Neural cell (in vitro differentiated cells): ENCODE data around the gene DYNC2H1. TPM values are rescaled to one million over a fixed set of nuclear protein-coding genes. Genes with fewer than 3 reads are reported as not detected.

Experiments
- H2AFZ ChIP-seq: fragments of 200-600, 300-800 bp; sonication (generic), shearing (Covaris generic); 2 replicates; pipeline ENCODE4 v1.6.0; 2014; ENCODE audit warnings: low read depth, mild to moderate bottlenecking, antibody characterized with exemption, low read length, moderate library complexity
- H3F3A ChIP-seq: fragments of 200-600 bp; shearing (Covaris generic); 2 replicates; pipeline ENCODE4 v1.6.1; 2016; ENCODE audit warnings: mild to moderate bottlenecking, moderate library complexity, mixed read lengths, antibody characterized with exemption, low read length; ENCODE audit not compliant: insufficient read depth, poor library complexity, severe bottlenecking
- H3K27ac ChIP-seq: fragments of 200-600, 300-800 bp; sonication (generic), shearing (Covaris generic); 2 replicates; pipeline ENCODE4 v1.5.1; 2014; ENCODE audit warnings: mild to moderate bottlenecking, low read length, moderate library complexity
- H3K27me3 ChIP-seq: fragments of 300-800, 200-600 bp; sonication (generic), shearing (Covaris generic); 2 replicates; pipeline ENCODE4 v1.6.0; 2014; ENCODE audit warnings: mild to moderate bottlenecking, low read depth, low read length, moderate library complexity; ENCODE audit not compliant: insufficient read depth
- H3K36me3 ChIP-seq: fragments of 300-800, 200-600 bp; sonication (generic), shearing (Covaris generic); 2 replicates; pipeline ENCODE4 v1.5.1; 2014; ENCODE audit warnings: mild to moderate bottlenecking, antibody characterized with exemption, low read length, moderate library complexity; ENCODE audit not compliant: insufficient read depth
- H3K4me2 ChIP-seq: fragments of 300-800, 200-600 bp; sonication (generic), shearing (Covaris generic); 2 replicates; pipeline ENCODE4 v1.6.0; 2014; ENCODE audit warnings: mild to moderate bottlenecking, low read length
- H3K4me3 ChIP-seq: fragments of 300-800, 200-600 bp; sonication (generic), shearing (Covaris generic); 2 replicates; pipeline ENCODE4 v1.5.1; 2014; ENCODE audit warnings: mild to moderate bottlenecking, low read length, moderate library complexity
- H3K79me2 ChIP-seq: fragments of 200-600 bp; shearing (Covaris generic); replicated peaks from 2 replicates; pipeline ENCODE4 v1.6.0; 2014; ENCODE audit warnings: mild to moderate bottlenecking, low read length, moderate library complexity; ENCODE audit not compliant: insufficient read depth
- H3K9ac ChIP-seq: fragments of 300-800, 200-600 bp; sonication (generic), shearing (Covaris generic); 2 replicates; pipeline ENCODE4 v1.6.1; 2016; ENCODE audit warnings: mild to moderate bottlenecking, low read length, mixed read lengths
- H3K9me2 ChIP-seq: fragments of 200-600 bp; shearing (Covaris generic); 2 replicates; pipeline ENCODE4 v1.6.1; 2016; ENCODE audit warnings: mild to moderate bottlenecking, low read length, mixed read lengths; ENCODE audit not compliant: insufficient read depth
- H3K9me3 ChIP-seq: fragments of 200-600, 300-800 bp; sonication (generic), shearing (Covaris generic); 2 replicates; pipeline ENCODE4 v1.6.1; 2016; ENCODE audit warnings: mild to moderate bottlenecking, mixed run types, low read length, moderate library complexity, mixed read lengths
- H4K20me1 ChIP-seq: fragments of 200-600 bp; shearing (Covaris generic); 2 replicates; pipeline ENCODE4 v1.6.1; 2016; ENCODE audit warnings: mild to moderate bottlenecking, mixed run types; ENCODE audit not compliant: insufficient read depth
- EP300 ChIP-seq: fragments of 450-650 bp; conservative IDR thresholded peaks from 2 replicates; pipeline ENCODE4 v1.6.1; 2014; ENCODE audit warnings: antibody characterized with exemption, mild to moderate bottlenecking, moderate library complexity; ENCODE audit not compliant: poor library complexity, severe bottlenecking
- EZH2 ChIP-seq: fragments of 200-600, 300-800 bp; shearing (Covaris generic), sonication (generic); IDR thresholded peaks from 2 replicates; pipeline ENCODE4 v1.6.1; 2014; ENCODE audit warnings: antibody characterized with exemption, low read length, borderline replicate concordance, mild to moderate bottlenecking; ENCODE audit not compliant: insufficient read depth, poor library complexity, severe bottlenecking
- MXI1 ChIP-seq: fragments of 450-650 bp; conservative IDR thresholded peaks from 2 replicates; pipeline ENCODE4 v1.6.1; 2014; ENCODE audit warnings: antibody characterized with exemption, mild to moderate bottlenecking; ENCODE audit not compliant: poor library complexity, severe bottlenecking
- POLR2AphosphoS5 ChIP-seq: IDR thresholded peaks from 2 replicates; pipeline ENCODE4 v1.6.1; 2012
- RAD21 ChIP-seq: fragments of 450-650 bp; conservative IDR thresholded peaks from 2 replicates; pipeline ENCODE4 v1.6.1; 2014; ENCODE audit warnings: antibody characterized with exemption, mild to moderate bottlenecking, moderate library complexity
- SMC3 ChIP-seq: fragments of 450-650 bp; conservative IDR thresholded peaks from 2 replicates; pipeline ENCODE4 v1.6.1; 2014; ENCODE audit warnings: antibody characterized with exemption, mild to moderate bottlenecking, moderate library complexity; ENCODE audit not compliant: poor library complexity
- TAF1 ChIP-seq: IDR thresholded peaks from 2 replicates; pipeline ENCODE4 v1.6.1; 2012; ENCODE audit warnings: low read depth
- polyA plus RNA-seq: library from polyadenylated mRNA; depleted of rRNA; stranded (reverse); fragments of >200 nt; gene quantifications from 2 replicates; pipeline ENCODE4 v1.2.3, GENCODE V29; 2014
- TF ChIP-seq, protein P1 (sequence below): IDR thresholded peaks from 2 replicates; pipeline ENCODE4 v1.6.1; 2012; ENCODE audit warnings: borderline replicate concordance
- TF ChIP-seq, protein P2 (sequence below): fragments of 450-650 bp; IDR thresholded peaks from 2 replicates; pipeline ENCODE4 v1.5.1; 2014; ENCODE audit warnings: antibody characterized with exemption, mild to moderate bottlenecking, moderate library complexity; ENCODE audit not compliant: poor library complexity, severe bottlenecking

Gene DYNC2H1
- polyA plus RNA-seq, 1 donor from 2014 or later = 14.1 TPM

DNA sequence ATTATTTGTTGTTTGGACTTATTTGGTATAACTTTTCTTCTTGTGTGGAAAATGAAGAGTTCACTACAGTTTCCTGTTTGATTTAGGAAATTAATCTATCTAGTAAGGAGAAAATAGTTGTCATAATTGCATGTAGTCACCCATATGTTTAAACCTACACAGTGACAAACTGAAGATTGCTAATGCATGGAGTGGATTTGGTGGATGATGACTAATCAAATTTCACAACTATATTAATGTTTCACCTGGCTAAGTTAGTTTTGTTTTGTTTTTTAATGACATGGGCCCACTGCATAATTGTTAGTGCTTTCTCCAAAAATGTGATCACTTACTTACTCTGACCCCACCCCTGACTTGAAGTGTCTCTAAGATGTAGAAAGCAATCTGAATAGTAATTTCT, 170.6 kb downstream of the DYNC2H1 start:
- no peak overlapping the region for H3K4me2 ChIP-seq
- no peaks in the 10 kb centered on the region for H3K9me3 ChIP-seq
- no peak overlapping the region for H3K9ac ChIP-seq
- TF ChIP-seq POLR2AphosphoS5 = no peak
- TF ChIP-seq, protein P1, sequence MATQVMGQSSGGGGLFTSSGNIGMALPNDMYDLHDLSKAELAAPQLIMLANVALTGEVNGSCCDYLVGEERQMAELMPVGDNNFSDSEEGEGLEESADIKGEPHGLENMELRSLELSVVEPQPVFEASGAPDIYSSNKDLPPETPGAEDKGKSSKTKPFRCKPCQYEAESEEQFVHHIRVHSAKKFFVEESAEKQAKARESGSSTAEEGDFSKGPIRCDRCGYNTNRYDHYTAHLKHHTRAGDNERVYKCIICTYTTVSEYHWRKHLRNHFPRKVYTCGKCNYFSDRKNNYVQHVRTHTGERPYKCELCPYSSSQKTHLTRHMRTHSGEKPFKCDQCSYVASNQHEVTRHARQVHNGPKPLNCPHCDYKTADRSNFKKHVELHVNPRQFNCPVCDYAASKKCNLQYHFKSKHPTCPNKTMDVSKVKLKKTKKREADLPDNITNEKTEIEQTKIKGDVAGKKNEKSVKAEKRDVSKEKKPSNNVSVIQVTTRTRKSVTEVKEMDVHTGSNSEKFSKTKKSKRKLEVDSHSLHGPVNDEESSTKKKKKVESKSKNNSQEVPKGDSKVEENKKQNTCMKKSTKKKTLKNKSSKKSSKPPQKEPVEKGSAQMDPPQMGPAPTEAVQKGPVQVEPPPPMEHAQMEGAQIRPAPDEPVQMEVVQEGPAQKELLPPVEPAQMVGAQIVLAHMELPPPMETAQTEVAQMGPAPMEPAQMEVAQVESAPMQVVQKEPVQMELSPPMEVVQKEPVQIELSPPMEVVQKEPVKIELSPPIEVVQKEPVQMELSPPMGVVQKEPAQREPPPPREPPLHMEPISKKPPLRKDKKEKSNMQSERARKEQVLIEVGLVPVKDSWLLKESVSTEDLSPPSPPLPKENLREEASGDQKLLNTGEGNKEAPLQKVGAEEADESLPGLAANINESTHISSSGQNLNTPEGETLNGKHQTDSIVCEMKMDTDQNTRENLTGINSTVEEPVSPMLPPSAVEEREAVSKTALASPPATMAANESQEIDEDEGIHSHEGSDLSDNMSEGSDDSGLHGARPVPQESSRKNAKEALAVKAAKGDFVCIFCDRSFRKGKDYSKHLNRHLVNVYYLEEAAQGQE = no peak
- TF ChIP-seq MXI1 = no peak
- no peak for TF ChIP-seq TAF1
- no peak for TF ChIP-seq EZH2
- TF ChIP-seq, protein P2, sequence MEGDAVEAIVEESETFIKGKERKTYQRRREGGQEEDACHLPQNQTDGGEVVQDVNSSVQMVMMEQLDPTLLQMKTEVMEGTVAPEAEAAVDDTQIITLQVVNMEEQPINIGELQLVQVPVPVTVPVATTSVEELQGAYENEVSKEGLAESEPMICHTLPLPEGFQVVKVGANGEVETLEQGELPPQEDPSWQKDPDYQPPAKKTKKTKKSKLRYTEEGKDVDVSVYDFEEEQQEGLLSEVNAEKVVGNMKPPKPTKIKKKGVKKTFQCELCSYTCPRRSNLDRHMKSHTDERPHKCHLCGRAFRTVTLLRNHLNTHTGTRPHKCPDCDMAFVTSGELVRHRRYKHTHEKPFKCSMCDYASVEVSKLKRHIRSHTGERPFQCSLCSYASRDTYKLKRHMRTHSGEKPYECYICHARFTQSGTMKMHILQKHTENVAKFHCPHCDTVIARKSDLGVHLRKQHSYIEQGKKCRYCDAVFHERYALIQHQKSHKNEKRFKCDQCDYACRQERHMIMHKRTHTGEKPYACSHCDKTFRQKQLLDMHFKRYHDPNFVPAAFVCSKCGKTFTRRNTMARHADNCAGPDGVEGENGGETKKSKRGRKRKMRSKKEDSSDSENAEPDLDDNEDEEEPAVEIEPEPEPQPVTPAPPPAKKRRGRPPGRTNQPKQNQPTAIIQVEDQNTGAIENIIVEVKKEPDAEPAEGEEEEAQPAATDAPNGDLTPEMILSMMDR = no peak
- TF ChIP-seq RAD21 = no peak
- no peak for TF ChIP-seq EP300
- no peak for TF ChIP-seq SMC3
- no peaks in the 10 kb centered on the region for H3K9me2 ChIP-seq
- no peaks in the 10 kb centered on the region for H3F3A ChIP-seq
- no peak overlapping the region for H3K4me3 ChIP-seq
- no peaks in the 10 kb centered on the region for H3K27me3 ChIP-seq
- H3K79me2 ChIP-seq = no peaks in the 10 kb centered on the region
- H4K20me1 ChIP-seq = no peaks in the 10 kb centered on the region
- no peaks in the 10 kb centered on the region for H3K36me3 ChIP-seq
- H3K27ac ChIP-seq = no peak overlapping the region
- no peak overlapping the region for H2AFZ ChIP-seq

DNA sequence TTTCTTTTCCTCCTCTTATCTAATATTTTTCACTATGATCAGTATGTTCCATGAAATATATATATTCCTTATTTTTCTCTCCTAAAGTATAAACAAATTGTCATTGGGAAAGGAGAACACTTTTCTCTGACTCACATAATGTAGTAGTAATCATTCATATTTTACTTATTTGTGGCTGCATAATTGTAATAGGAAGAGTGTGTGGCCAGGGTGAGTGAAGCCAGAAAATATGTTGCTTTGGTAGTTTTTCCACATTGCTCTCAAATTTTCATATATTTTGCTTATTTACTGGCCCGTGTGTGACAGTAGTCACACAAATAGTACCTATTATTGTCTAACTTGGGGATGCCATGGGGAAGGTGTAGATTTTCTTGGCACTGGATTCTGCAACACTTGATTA, 172.1 kb downstream of the DYNC2H1 start:
- no peak overlapping the region for H3K4me2 ChIP-seq
- no peaks in the 10 kb centered on the region for H3F3A ChIP-seq
- H3K36me3 ChIP-seq = no peaks in the 10 kb centered on the region
- no peaks in the 10 kb centered on the region for H3K9me2 ChIP-seq
- no peak overlapping the region for H3K27ac ChIP-seq
- H2AFZ ChIP-seq = no peak overlapping the region
- no peaks in the 10 kb centered on the region for H3K79me2 ChIP-seq
- H3K9ac ChIP-seq = no peak overlapping the region
- H3K9me3 ChIP-seq = no peaks in the 10 kb centered on the region
- no peaks in the 10 kb centered on the region for H3K27me3 ChIP-seq
- no peaks in the 10 kb centered on the region for H4K20me1 ChIP-seq
- H3K4me3 ChIP-seq = no peak overlapping the region
- no peak for TF ChIP-seq MXI1
- TF ChIP-seq, protein P2 = no peak
- no peak for TF ChIP-seq EZH2
- no peak for TF ChIP-seq TAF1
- TF ChIP-seq SMC3 = no peak
- TF ChIP-seq RAD21 = no peak
